HG02852 (cell line): ENCODE measurements around the gene TUT1.
"Not testable (repeated sequence)": the region's sequence is repeated elsewhere in the genome, so short reads cannot be mapped to it uniquely, and the experiment has no call there.

ENCODE experiments used
- ATAC-seq: cut with Tn5 transposase; IDR thresholded peaks from one replicate; pipeline ENCODE4 v1.9.1; 2021; ENCODE audit warnings: mild to moderate bottlenecking, moderate library complexity; ENCODE audit not compliant: unreplicated experiment

Gene TUT1

GRCh38 chr11:62556875-62557631 is 34.3 kb downstream of the TUT1 start:
- no peak for ATAC-seq

GRCh38 chr11:62556108-62556874 is 35.0 kb downstream of the TUT1 start:
- ATAC-seq, result peak; percentile 36

- ATAC-seq, result peak; percentile 25
Observed at GRCh38 chr11:62555464-62556107, 35.7 kb downstream of the TUT1 start.

GRCh38 chr11:62554387-62555167 is 36.7 kb downstream of the TUT1 start:
- ATAC-seq, result no peak

- no peak for ATAC-seq
Observed at GRCh38 chr11:62553839-62554361, 37.4 kb downstream of the TUT1 start.

- ATAC-seq, result no peak
Observed at GRCh38 chr11:62553080-62553838, 38.1 kb downstream of the TUT1 start.

GRCh38 chr11:62552485-62553079 is 38.7 kb downstream of the TUT1 start:
- no peak for ATAC-seq

- ATAC-seq, result not testable (repeated sequence)
Observed at GRCh38 chr11:62550478-62550877, 40.8 kb downstream of the TUT1 start.

- no peak for ATAC-seq
Observed at GRCh38 chr11:62548545-62549335, 42.6 kb downstream of the TUT1 start.

- ATAC-seq, result no peak
Observed at GRCh38 chr11:62547691-62548281, 43.5 kb downstream of the TUT1 start.

GRCh38 chr11:62546929-62547625 is 44.2 kb downstream of the TUT1 start:
- ATAC-seq, result no peak

- ATAC-seq, result peak; percentile 36
Observed at GRCh38 chr11:62546244-62546928, 44.9 kb downstream of the TUT1 start, which contains the start of gene AHNAK. TSS of gene AHNAK (minus strand) at chr11:62546806. CDS start at chr11:62536098, 10,708 bp downstream.

GRCh38 chr11:62545437-62546243 is 45.7 kb downstream of the TUT1 start:
- ATAC-seq, result no peak

- no peak for ATAC-seq
Observed at GRCh38 chr11:62544581-62545436, 46.5 kb downstream of the TUT1 start.

- no peak for ATAC-seq
Observed at GRCh38 chr11:62543680-62544444, 47.5 kb downstream of the TUT1 start.
